ENCODE measurements around the gene CAV3.
"Not testable (repeated sequence)": the region's sequence is repeated elsewhere in the genome, so short reads cannot be mapped to it uniquely, and the experiment has no call there.

DNA sequence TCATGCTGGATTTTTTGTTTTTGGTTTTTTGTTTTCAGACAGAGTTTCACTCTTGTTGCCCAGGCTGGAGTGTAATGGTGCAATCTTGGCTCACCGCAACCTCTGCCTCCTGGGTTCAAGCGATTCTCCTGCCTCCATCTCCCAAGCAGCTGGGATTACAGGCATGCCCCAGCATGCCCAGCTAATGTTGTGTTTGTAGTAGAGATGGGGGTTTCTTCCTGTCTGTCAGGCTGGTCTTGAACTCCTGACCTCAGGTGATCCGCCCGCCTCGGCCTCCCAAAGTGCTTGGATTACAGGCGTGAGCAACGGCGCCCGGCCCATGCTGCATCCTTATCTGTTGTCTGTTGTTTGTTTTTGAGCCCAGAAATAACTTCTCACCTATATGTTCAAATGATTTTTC lies 42.3 kb upstream of the CAV3 start:
- TF ChIP-seq, protein P1, sequence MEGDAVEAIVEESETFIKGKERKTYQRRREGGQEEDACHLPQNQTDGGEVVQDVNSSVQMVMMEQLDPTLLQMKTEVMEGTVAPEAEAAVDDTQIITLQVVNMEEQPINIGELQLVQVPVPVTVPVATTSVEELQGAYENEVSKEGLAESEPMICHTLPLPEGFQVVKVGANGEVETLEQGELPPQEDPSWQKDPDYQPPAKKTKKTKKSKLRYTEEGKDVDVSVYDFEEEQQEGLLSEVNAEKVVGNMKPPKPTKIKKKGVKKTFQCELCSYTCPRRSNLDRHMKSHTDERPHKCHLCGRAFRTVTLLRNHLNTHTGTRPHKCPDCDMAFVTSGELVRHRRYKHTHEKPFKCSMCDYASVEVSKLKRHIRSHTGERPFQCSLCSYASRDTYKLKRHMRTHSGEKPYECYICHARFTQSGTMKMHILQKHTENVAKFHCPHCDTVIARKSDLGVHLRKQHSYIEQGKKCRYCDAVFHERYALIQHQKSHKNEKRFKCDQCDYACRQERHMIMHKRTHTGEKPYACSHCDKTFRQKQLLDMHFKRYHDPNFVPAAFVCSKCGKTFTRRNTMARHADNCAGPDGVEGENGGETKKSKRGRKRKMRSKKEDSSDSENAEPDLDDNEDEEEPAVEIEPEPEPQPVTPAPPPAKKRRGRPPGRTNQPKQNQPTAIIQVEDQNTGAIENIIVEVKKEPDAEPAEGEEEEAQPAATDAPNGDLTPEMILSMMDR (IDR thresholded peaks at IDR 0.05 in 8 of 11, conservative IDR thresholded peaks at IDR 0.05 in 3 of 11) = not testable (repeated sequence)
- not testable (repeated sequence) for TF ChIP-seq POLR2A, POLR2AphosphoS5 (IDR thresholded peaks at IDR 0.05)

Data from spleen (tissue), 7 donors.